SW480 (cell line): Measurements from ENCODE around the gene PRR29.
"Not testable (repeated sequence)": the region's sequence is repeated elsewhere in the genome, so short reads cannot be mapped to it uniquely, and the experiment has no call there.

Experiments
- DNase-seq: peaks from one replicate; pipeline ENCODE4 v3.0.0-alpha.2; 2016; ENCODE audit warnings: low spot score

The PRR29 gene

DNA sequence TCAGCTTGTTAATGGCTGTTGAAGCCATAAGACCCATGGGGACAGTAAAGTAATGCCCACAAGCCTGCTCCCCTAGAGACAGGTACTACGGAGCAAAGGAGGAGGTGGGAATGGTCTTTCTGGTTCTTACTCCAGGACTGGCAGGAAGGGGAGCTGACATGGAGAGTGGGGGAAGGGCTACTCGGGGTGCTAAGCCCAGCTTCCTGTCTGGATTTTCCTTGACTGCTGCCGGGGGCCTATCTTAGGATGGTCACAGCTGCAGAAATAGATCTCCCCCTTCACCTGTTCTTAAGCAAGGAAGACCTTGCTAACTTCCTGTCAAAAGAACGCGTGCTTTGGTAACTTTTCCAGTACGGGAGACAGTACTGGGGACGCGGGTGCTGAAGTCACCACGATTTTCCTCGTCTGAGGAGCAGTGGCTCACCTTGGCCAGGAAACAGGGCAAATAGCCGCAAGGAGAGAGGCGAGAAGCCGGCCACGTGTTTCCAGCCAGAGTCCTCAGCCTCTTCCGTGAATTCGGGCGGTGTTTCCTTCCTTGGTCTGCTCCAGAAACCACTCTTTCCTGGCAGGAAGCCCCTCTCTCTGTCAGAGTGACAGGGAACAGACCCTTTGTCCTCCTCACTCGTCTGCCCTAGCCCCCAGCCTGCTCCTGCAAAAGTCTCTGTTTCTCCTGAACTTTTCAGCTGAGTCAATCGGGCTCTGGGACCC is 656 bp upstream of the PRR29 start:
- no peak for DNase-seq

DNA sequence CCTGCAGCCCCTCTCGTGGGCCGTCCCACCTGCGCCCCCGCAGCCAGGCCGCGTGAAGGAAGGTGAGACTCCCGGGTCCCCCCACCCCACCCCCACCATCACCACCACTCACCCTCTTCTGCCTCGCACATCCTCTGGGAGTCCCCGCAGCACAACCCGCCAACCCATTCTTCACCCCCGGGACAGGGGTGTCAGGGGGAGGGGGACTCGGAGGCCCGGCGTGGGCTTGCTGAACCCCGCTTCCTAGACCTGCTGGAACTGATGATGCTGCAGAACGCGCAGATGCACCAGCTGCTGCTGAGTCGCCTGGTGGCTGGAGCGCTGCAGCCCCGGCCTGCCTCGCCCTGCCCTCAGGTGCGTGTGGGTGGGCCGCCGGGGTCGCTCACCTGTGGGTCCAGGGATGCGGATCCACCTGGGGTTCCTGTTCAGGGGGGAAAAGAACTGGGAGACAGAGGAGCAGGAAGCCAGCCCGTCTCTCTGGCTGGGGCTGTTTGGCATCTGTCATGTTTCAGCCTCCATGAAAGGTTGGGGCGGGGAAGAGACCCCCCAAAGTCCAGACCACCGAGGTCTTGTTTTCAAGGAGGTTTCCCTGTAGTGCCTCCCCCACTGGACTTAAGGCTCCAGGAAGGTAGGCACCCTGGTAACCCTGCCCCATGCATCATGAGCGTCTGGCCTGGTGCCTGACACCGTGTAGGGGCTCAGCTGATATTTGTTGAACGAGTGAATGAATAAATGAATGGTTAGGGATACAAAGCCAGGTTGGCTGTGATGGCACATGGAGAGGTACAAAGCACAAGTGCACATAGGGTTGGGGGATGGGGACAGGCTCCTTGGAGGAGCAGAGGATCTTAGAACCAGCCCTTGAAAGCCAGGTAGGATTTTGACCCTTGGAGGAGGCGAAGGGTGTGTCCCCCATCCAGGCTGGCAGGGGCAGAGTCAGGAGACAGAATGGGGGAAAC is 849 bp downstream of the PRR29 start:
- DNase-seq = no peak

DNA sequence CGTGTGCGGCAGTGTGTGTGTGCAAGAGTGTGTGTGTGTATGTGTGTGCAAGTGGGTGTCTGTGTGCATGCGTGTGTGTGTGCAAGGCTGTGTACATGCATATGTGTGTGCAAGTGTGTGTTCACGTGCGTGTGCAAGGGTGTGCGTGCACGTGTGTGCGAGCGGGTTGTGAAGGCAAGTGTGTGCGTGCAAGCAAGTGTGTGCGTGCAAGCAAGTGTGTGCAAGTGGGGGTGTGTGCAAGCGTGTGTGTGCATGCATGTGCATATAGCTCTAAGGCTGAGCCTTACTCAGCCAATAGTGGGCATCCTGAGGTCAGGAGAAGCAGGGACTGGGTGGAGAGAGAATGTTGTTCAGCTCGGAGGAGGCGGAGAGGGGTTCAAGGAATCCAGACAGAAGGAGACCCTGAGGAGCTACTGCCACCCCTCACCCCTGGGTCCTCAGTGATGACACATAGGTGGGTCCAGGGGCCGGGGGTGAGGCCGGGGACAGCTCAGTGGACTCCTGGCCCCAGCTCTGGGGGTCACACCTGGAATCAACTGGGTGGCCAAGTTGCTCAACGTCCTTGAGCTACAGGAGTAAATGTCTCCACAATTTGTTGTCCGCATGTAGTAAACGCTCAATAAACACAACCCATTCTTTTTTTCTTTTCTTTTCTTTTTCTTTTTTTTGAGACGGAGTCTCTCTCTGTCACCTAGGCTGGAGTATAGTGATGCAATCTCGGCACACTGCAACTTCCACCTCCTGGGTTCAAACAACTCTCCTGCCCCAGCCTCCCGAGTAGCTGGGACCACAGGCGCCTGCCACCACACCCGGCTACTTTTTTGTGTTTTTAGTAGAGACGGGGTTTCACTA is 1.8 kb downstream of the PRR29 start:
- no peak for DNase-seq

DNA sequence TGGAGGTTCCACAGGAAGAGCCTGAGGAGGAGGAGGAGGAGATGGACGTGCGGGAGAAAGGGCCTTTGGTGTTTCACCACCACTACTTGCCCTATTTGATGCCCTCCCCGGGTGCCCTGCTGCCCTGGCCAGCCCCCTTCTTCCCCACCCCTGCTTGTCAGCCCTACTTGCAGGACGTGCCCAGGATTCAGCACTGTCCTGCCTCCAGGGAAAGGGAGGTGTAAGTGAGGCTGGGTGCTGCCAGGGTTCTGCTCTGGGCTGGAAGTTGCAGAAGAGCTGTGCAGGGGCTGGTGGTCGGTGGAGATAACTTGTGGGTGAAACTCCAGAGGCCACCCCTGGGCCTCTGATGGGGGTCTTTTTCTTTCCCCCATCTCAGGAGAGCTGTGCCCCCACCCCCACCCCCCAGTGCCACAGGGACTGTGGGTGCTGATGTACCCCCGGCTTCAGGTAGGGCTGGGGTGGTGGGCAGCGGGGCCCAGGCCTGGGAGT is 3.0 kb downstream of the PRR29 start:
- DNase-seq = no peak

DNA sequence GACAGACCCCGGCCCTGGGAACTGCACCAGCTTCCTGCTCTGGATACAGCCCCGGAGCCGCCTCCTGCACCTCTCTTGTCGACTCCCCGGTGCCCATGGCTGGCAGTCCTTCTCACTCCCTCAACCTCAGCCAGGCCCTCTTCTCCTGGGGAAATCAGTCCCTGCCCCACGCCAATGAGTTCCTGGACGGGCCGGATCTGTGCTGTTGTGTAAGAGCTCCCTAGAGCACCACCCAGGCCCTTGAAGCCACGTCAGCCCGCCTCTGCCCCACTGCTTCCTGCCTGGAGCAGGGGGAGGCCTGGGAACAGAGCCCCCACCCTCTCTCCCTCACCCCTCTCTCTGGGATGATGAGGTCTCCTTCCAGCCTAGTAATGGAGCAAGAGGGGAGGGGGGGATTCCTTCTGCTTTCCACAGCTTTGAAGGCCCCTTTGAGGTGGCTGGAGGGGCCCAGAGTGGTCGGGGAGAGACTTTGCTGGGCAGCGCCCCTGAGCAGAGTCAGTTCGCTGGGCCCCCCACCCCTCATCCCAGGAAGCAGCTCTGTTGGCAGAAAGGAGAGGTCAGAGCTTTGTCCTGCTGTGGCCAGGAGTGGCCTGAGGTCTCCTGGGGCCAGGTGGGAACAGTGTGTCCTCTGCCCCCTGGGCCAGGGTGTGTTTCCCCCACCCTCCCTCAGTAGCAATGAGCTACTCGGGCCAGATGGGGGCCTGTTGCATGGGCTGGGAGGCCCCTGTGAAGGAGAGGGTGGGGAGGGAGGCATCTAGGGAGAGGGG is 3.8 kb downstream of the PRR29 start:
- no peak for DNase-seq

DNA sequence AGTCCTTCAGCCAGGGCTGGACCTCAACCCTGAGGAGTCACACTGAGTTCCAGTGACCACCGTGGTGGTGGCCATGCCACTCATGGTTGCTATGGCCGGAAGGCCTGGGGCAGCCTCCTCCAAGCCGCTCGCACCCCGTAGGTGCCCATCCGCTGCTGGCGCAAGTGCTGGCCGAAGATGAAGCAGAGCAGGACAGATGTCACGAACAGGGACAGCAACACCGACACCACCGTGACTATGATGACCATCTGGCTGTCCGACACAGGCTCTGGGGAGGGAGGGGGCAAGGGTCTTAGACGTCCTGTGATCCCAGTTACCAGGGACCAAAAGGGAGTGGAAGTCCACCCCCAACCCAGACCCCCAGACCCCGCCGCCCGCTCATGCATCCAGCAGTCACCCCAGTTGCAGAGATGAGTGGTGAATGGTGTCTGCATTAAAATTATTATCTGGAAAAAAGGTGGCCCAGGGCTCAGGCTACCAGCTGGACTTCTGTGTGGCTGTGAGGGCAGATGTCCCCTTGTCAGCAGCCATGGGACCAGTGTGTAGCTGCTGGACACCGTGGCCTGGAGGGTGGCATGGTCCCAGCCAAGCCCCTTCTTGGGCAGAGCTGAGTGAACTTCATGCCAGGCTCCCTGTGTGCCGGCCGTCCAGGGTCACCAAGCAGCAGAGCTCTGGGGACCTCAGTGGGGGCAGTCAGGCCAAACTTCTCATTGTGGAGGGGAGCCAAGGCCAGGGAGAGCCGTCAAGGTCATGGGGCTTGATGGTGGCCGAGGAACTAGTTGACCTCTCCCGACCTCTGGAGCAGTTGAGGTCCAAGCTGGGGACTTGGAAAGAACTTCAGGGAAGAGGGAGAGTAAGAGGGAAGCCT is 4.7 kb downstream of the PRR29 start:
- DNase-seq = no peak

DNA sequence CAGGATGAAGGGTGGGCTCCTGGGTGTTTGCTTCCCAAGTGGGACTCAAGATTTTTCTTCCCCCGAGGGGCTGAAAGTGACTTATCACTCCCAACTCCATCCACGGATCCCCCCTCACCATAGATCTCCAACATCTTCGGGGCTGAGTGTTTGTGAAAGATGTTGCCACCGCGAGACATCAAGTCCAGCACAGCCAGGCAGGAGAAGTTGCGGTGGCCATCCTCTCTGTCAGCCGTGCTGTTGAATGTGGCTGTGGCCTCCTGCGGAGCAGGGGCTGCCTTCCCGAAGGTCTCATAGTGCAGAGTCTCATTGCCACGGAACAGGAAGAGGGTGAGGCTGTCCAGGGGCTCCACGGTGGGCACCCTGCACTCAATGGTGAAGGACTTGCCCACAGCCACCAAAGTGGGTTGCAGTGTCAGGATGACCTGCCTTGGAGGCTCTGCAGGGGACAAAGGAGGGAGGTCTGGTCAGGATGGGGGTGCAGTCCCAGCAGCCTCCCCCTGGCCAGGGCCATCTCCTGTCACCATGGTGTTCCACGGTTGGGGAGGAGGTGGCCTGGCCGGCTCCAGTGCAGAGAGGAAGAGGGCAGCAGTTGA is 5.5 kb downstream of the PRR29 start:
- DNase-seq = no peak

DNA sequence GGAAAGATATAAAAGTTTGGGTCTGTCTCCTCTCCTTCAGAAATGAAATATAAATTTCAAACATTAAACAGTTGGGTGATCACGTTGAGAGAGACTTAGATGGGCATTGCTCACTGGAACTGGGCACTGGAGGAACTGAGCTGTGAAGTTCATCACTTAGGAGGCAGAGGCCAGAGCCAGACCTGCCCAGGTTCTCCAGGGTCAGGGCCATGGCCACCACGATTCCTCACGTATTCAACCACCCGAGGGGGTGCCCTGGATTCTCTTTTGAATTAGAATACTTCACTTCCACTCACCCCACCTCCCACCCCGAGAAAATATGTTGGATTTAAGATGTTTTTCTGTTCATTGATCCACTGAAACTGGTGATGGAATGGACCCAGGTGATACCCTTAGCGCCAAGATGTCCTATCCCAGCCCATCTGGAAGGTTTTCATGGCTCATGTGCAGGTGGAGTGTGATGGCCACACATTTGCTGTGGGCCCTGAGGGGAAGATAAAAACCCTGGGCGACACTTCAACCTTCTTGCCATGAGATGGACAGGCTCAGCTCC is 6.1 kb downstream of the PRR29 start:
- DNase-seq = no peak

DNA sequence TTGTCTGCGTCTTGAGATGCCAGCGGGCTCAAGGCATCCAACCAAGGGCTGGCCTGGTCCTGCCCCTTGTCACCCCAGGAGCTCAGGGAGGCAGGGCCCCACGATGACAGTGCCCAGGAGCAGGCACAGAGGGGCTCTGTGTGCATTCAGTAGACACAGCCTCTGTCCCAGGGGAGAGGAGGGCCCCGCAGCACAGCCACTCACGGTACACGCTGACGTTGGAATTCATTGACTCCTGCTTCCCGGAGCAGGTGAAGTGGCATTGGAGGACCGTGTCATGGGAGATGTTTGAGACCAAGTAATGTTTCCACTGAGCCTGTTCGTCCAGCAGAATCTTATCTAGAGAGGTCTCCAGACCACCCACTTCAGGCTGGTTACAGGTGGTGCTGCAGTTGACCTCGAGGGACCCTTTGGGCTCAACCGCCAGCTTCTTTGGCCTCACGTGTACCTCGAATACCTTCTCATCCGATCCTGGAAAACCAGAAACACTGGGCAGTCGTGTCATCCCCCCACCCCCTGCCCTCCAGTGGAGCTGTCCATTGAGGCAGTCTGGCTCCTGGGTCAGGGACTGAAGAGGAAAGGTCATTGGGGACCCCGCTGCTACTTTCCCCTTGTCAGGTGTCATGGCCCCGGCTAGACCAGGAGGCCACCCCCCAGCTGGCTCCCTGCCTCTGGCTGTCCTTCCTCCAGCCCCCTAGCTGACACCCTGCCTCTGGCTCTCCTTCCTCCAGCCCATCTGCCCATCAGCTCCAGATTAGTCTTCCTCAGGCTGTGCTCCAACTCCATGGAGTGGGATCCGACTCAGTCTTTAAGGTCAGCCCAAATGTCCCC is 7.0 kb downstream of the PRR29 start:
- DNase-seq = no peak

DNA sequence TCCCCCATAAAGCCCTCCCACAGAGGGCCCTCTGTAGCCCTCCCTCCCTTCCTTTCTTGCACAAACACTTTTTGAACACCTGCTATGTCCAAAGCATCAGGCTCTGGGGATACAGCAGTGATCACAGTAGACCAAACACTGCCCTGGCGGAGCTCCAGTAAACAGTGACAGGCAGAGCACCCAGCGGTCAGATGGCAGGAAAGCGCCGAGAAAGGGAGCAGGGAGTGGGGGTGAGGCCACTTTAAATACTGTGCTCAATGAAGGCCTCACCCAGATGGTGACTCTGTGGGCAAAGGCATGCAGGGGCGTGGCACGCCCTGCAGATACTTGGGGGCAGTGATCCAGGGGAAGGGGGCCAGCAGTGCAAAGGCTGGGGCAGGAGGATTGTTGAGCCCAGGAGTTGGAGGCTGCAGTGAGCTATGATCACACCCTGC is 7.6 kb downstream of the PRR29 start:
- DNase-seq = peak; percentile 68

DNA sequence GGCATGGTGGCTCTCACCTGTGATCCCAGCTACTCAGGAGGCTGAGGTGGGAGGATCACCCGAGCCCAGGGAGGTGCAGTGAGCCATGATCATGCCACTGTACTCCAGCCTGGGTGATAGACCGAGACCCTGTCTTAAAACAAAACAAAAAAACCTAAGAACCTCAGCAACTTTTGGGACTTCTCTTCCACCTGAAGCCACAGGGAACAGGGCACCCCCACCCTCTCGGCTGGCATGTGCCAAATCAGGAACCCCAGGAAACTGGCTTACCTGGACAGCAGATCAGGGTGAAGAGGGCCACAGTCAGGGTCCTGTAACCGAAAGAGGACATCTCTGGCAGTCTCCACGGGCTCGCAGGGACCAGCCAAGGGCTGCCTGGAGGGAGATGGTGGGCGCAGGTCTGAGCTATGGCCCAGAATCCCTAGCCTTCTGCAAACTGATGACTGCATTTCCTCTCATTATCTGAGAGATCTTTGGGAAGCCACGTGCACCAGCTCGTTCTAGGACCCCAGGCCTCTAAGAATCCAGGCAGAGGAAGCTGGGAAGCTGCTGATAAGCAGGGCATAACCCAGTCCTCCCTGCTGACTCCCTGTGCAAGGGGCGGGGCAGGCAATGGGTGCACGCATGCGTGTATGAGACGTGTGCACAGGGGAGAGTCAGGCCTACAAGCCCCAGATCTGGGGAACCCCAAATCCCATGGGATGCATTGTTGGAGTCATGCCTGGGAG is 8.4 kb downstream of the PRR29 start:
- DNase-seq = no peak

DNA sequence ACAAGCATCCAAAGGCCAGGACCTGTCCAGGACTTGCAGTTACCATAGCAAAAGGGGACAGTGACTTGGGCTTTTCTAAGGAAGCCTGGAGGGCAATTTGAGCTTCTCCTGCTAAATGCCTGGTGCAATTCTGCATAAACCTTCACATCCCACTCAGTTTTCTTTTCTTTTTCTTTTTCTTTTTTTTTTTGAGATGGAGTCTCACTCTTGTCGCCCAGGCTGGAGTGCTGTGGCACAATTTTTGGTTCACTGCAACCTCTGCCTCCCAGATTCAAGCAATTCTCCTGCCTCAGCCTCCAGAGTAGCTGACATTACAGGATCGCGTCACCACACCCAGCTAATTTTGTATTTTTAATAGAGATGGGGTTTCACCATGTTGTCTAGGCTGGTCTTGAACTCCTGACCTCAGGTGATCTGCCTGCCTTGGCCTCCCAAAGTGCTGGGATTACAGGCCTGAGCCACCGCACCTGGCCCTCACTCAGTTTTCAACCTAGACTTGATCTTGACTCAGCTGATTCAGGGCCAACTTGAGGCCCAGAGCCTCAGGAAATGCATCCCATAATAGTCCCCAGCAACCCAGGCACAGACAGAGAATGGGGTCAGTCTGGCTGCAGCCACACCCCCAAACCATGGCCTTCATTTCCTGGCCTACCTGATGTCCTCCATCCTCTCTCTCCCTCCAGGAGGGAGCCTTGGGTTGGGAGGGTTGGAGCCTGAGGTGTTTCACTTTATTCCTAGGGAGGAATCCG is 9.1 kb downstream of the PRR29 start:
- not testable (repeated sequence) for DNase-seq

DNA sequence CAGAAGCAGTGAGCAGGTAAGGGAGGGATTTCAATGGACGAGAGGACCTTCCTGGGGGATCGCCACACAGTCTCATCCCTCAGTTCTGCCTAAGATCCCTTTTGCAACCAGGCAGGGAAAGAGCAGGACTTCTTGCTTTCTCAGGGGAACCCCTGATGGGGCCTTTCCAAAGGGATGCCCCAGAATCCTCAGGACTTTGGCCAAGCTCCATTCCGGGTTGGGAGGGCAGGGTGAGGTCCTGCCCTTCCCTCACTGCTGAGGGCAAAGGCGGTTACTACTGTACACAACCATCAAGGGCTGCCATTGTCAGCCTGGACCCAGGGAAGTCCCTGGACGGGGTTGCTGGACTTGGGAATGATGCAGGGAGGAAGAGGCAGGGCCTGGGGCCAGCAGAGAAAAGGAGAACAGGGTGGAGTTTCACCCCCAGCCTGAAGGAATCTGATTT is 9.7 kb downstream of the PRR29 start:
- no peak for DNase-seq

DNA sequence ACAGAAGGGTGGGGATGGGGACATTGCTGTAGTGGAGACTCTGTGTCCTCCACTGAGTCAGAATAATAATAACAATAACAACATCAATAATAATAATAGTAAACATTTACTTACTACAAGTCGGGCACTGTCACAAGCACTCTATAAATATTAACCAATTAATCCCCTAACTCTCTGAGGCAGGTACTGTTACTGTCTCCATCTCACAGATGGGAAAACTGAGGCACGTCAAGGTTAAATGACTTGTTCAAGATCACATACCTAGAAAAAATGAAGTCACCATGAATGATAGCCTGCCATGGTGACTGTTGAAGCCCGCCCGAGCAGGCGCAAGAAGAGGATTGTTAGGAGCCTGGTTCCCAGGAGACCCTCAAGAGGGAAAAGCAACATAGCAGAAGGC is 10.2 kb downstream of the PRR29 start:
- DNase-seq = no peak

DNA sequence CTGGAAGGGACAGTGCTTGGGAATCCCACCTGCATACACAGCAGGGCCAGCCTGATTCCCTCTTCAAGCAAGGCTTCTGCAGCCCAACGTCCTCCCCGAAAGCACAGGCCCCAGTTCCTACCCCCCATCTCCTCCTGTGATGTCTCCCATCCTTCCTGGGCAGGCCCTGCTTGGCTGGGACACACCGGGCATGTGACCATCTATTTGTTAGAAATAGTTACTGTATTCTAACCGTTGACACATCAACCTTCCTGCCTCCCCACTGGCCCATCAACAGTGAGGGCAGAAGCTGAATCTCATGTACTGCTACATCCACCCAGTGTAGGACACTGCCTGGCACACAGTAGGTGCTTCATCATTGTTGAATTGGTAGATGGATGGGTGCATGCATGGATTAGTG is 10.7 kb downstream of the PRR29 start:
- DNase-seq = no peak

DNA sequence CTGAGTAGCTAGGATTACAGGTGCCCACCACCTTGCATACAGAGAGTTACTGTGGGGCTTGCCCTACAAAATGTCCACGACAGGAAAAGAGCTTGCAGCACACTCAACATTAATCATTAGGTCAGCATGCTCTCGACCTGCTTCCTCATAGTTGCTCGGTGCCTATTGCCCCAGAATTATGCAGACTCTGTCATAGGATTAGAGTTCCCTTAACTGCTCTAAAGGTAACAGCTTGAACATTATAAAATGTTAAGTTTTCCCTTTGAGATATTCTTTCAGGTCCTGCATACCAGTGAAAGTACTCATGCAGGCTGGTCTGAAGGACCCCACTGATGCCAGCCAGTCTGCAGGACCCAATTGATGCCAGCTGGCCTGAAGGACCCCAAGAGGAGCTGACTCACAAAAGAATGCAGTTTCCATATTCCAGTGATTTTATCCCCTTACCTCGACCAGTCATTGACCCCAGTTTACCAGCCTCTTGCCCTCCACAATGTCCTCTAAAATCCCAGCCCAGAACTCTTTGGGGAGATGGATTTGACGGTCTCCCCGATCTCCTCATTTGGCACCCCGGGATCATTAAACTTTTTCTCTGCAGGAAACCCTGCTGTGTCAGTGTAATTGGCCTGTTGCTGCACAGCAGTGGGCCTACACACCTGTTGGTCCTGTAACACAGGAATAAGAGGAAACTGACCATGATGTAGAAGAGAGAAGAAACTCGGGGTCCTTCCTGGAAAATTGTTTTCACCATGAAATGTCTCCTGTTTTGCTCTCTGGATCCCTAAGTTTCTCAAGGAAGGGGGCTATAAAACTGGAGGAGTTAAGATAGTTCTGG is 11.6 kb downstream of the PRR29 start:
- no peak for DNase-seq
